Measurements from ENCODE around the gene ANO8. TPM values are rescaled to one million over a fixed set of nuclear protein-coding genes. Genes with fewer than 3 reads are reported as not detected.
"Not testable (repeated sequence)": the region's sequence is repeated elsewhere in the genome, so short reads cannot be mapped to it uniquely, and the experiment has no call there.

Gene ANO8
- polyA plus RNA-seq, 3 donors from 2014 or later: 0.06 to 0.40 (median 0.12) TPM

GRCh38 chr19:17292301-17293074, 42.2 kb downstream of the ANO8 start:
- Mint-ChIP-seq H3K9me3 (peaks cover 0 to 2% (median 0%) of the 10 kb centered on the region in 6 donors), H3K27ac (peak overlapping the region in 3 of 6 donors; percentile 44 to 67 (median 59)), H3K27me3 (ENCODE audit: low read depth in 3 of 3) (peaks cover 1 to 5% (median 3%) of the 10 kb centered on the region in 3 donors), H3K36me3 (no peaks in the 10 kb centered on the region), H3K4me3 (peak overlapping the region; percentile 82 to 89 (median 84)), H3K4me1 (peaks cover 5 to 6% of the 10 kb centered on the region in 2 donors)
- DNase-seq: peak; percentile 73 to 78 (median 76)

GRCh38 chr19:17289489-17289888, 45.2 kb downstream of the ANO8 start:
- no peak overlapping the region for H3K27ac Mint-ChIP-seq
- no peaks in the 10 kb centered on the region for H3K36me3 Mint-ChIP-seq
- no peak overlapping the region for H3K4me3 Mint-ChIP-seq
- H3K9me3 Mint-ChIP-seq: peaks cover 0 to 2% (median 0%) of the 10 kb centered on the region in 6 donors
- peaks cover 5 to 6% of the 10 kb centered on the region in 2 donors for H3K4me1 Mint-ChIP-seq
- peak; percentile 37 to 39 (median 38) for DNase-seq
- H3K27me3 Mint-ChIP-seq (ENCODE audit: low read depth in 3 of 3): peaks cover 1 to 5% (median 3%) of the 10 kb centered on the region in 3 donors

- H3K27me3 Mint-ChIP-seq (ENCODE audit: low read depth in 3 of 3): peaks cover 3 to 8% (median 3%) of the 10 kb centered on the region in 3 donors
- no peak overlapping the region for H3K27ac Mint-ChIP-seq
- no peak for DNase-seq
- no peaks in the 10 kb centered on the region for H3K36me3 Mint-ChIP-seq
- peaks cover 0 to 2% (median 0%) of the 10 kb centered on the region in 6 donors for H3K9me3 Mint-ChIP-seq
- H3K4me1 Mint-ChIP-seq: peaks cover 0 to 7% of the 10 kb centered on the region in 2 donors
- H3K4me3 Mint-ChIP-seq: no peak overlapping the region
Observed at GRCh38 chr19:17286752-17287151, 47.9 kb downstream of the ANO8 start.

- H3K4me1 Mint-ChIP-seq: peaks cover 0 to 7% of the 10 kb centered on the region in 2 donors
- no peaks in the 10 kb centered on the region for H3K36me3 Mint-ChIP-seq
- H3K4me3 Mint-ChIP-seq: no peak overlapping the region
- peaks cover 0 to 2% (median 0%) of the 10 kb centered on the region in 6 donors for H3K9me3 Mint-ChIP-seq
- peaks cover 3 to 10% (median 5%) of the 10 kb centered on the region in 3 donors for H3K27me3 Mint-ChIP-seq (ENCODE audit: low read depth in 3 of 3)
- DNase-seq: no peak
- no peak overlapping the region for H3K27ac Mint-ChIP-seq
Observed at GRCh38 chr19:17286263-17286662, 48.4 kb downstream of the ANO8 start.

GRCh38 chr19:17285415-17286135, 49.1 kb downstream of the ANO8 start:
- Mint-ChIP-seq H3K9me3 (peaks cover 0 to 2% (median 0%) of the 10 kb centered on the region in 6 donors), H3K27me3 (ENCODE audit: low read depth in 3 of 3) (peaks cover 2 to 10% (median 7%) of the 10 kb centered on the region in 3 donors), H3K27ac (no peak overlapping the region), H3K4me1 (peaks cover 0 to 8% of the 10 kb centered on the region in 2 donors), H3K4me3 (no peak overlapping the region), H3K36me3 (no peaks in the 10 kb centered on the region)
- DNase-seq: no peak

GRCh38 chr19:17283504-17283996, 51.1 kb downstream of the ANO8 start:
- H3K27me3 Mint-ChIP-seq (ENCODE audit: low read depth in 3 of 3): peaks cover 5 to 9% (median 8%) of the 10 kb centered on the region in 3 donors
- no peak for DNase-seq

GRCh38 chr19:17282488-17283125, 52.0 kb downstream of the ANO8 start:
- H3K4me1 Mint-ChIP-seq: peaks cover 0 to 8% of the 10 kb centered on the region in 2 donors
- peaks cover 0 to 2% (median 0%) of the 10 kb centered on the region in 3 donors for H3K36me3 Mint-ChIP-seq
- peak; percentile 70 to 76 (median 75) for DNase-seq
- peaks cover 5 to 6% (median 5%) of the 10 kb centered on the region in 3 donors for H3K27me3 Mint-ChIP-seq (ENCODE audit: low read depth in 3 of 3)
- H3K27ac Mint-ChIP-seq: no peak overlapping the region
- peaks cover 0 to 1% (median 0%) of the 10 kb centered on the region in 6 donors for H3K9me3 Mint-ChIP-seq
- H3K4me3 Mint-ChIP-seq: peak overlapping the region; percentile 47 to 71 (median 63)

More at GRCh38 chr19:17283504-17283996, 51.1 kb downstream of the ANO8 start:
- peaks cover 0 to 2% (median 0%) of the 10 kb centered on the region in 3 donors for H3K36me3 Mint-ChIP-seq
- no peak overlapping the region for H3K27ac Mint-ChIP-seq
- H3K4me1 Mint-ChIP-seq: peaks cover 0 to 8% of the 10 kb centered on the region in 2 donors
- H3K4me3 Mint-ChIP-seq: no peak overlapping the region
- peaks cover 0 to 1% (median 0%) of the 10 kb centered on the region in 6 donors for H3K9me3 Mint-ChIP-seq

- H3K27ac Mint-ChIP-seq: no peak within 1 kb of the TSS
- peaks cover 5 to 6% (median 5%) of the 10 kb centered on the region in 3 donors for H3K27me3 Mint-ChIP-seq (ENCODE audit: low read depth in 3 of 3)
- peak within 1 kb of the TSS; percentile 47 to 71 (median 63) for H3K4me3 Mint-ChIP-seq
- H3K4me1 Mint-ChIP-seq: peaks cover 0 to 8% of the 10 kb centered on the region in 2 donors
- H3K9me3 Mint-ChIP-seq: peaks cover 0 to 1% (median 0%) of the 10 kb centered on the region in 6 donors
- DNase-seq: no peak
- peaks cover 2 to 9% (median 5%) of the 10 kb centered on the region in 3 donors for H3K36me3 Mint-ChIP-seq
Observed at GRCh38 chr19:17281391-17282304, 53.0 kb downstream of the ANO8 start, which contains the start of gene ANKLE1. Gene ANKLE1 (plus strand): TSS chr19:17281901. CDS start chr19:17281921, 20 bp downstream.

GRCh38 chr19:17279436-17279835, 55.2 kb downstream of the ANO8 start:
- H3K27me3 Mint-ChIP-seq (ENCODE audit: low read depth in 3 of 3): peaks cover 5 to 6% (median 5%) of the 10 kb centered on the region in 3 donors
- H3K36me3 Mint-ChIP-seq: peaks cover 5 to 18% (median 7%) of the 10 kb centered on the region in 3 donors
- H3K4me3 Mint-ChIP-seq: no peak overlapping the region
- H3K9me3 Mint-ChIP-seq: peaks cover 0 to 1% (median 0%) of the 10 kb centered on the region in 6 donors
- no peak overlapping the region for H3K27ac Mint-ChIP-seq
- peaks cover 0 to 8% of the 10 kb centered on the region in 2 donors for H3K4me1 Mint-ChIP-seq
- DNase-seq: no peak

GRCh38 chr19:17275441-17276175, 59.0 kb downstream of the ANO8 start:
- Mint-ChIP-seq H3K36me3 (peaks cover 5 to 23% (median 7%) of the 10 kb centered on the region in 3 donors), H3K27me3 (ENCODE audit: low read depth in 3 of 3) (peaks cover 0 to 3% (median 2%) of the 10 kb centered on the region in 3 donors), H3K9me3 (no peaks in the 10 kb centered on the region), H3K4me3 (no peak overlapping the region), H3K4me1 (no peaks in the 10 kb centered on the region), H3K27ac (no peak overlapping the region)
- DNase-seq: no peak

- H3K4me3 Mint-ChIP-seq; H3K9me3 Mint-ChIP-seq; H3K4me1 Mint-ChIP-seq; DNase-seq; H3K27ac Mint-ChIP-seq; H3K27me3 Mint-ChIP-seq (ENCODE audit: low read depth in 3 of 3): not testable (repeated sequence)
- peaks cover 5 to 27% (median 7%) of the 10 kb centered on the region in 3 donors for H3K36me3 Mint-ChIP-seq
Observed at GRCh38 chr19:17274892-17275291, 59.8 kb downstream of the ANO8 start.

Measured in immature natural killer cell (primary cell).